KOPT-K1 (cell line): Measurements from ENCODE around the gene GORASP2.

Experiments used
- H3K27ac ChIP-seq: fragments of 200-600 bp; sonication (generic); 2 replicates; pipeline ENCODE4 v1.5.1; 2016; ENCODE audit warnings: antibody characterized with exemption, mild to moderate bottlenecking, low read depth, low read length; ENCODE audit not compliant: poor library complexity, severe bottlenecking
- H3K36me3 ChIP-seq: fragments of 200-600 bp; sonication (generic); 2 replicates; pipeline ENCODE4 v1.5.1; 2017; ENCODE audit warnings: antibody characterized with exemption, mild to moderate bottlenecking, low read length, moderate library complexity; ENCODE audit not compliant: insufficient read depth
- H3K9me3 ChIP-seq: fragments of 200-600 bp; sonication (generic); 2 replicates; pipeline ENCODE4 v1.5.1; 2017; ENCODE audit warnings: antibody characterized with exemption, low read length, mild to moderate bottlenecking; ENCODE audit not compliant: insufficient read depth, poor library complexity, severe bottlenecking

The GORASP2 gene

DNA sequence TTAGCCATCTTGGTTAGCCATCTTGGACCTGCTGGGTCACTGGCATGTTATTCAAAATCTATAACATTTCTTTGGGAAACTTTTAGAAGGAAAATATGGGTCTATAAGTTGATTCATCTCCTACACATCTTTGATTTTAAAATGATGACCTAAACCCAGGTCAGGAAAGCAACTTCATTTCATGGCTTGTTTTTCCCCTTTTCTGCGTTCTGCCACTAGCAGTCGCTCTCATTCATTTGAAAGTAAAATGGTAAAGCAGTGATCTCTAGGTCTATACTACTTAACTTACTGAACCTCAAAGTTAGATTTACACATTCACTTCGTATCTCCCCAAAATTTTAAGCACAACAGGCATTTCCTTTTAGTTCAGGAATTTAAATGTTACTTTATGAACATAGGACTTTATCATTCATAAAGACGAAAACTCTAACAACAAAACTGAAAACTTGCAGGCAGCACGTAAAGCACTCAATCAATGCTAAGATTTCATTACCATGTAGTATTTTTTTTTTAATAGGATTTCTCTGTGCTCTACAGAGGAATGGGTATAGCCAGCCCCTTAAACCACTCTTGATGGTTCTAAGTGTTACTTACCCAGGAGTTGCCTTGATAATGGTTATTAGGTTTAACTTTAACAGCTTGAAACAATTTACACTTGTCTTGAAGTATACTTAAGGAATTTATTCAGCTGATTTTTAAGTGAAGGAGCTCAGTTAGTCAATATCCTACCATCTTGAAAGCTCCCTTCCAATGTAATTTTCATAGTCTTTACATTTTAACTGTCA is 62.5 kb downstream of the GORASP2 start:
- H3K9me3 ChIP-seq = no peaks in the 10 kb centered on the region
- no peak overlapping the region for H3K27ac ChIP-seq
- peaks cover 87% of the 10 kb centered on the region for H3K36me3 ChIP-seq

DNA sequence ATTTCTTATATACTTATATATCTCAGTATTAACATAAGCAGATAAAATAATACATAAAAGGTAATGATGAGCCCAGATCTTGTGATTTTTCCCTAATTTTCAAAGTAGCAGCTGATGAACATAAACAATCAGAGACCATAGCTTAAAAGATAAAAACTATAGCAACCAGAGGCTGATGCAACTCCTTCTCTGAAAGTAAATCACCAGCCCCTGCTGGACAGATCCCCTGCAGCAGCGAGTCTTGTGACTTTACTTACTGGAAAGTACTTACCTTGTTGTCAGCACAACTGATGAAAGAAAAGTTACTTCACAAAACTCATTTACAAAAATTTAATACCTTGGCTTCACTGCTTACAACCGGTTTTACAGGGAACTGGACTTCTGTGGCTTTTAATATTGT is 67.3 kb downstream of the GORASP2 start:
- Histone ChIP-seq H3K36me3 (peaks cover 89% of the 10 kb centered on the region), H3K27ac (no peak overlapping the region), H3K9me3 (no peaks in the 10 kb centered on the region)

DNA sequence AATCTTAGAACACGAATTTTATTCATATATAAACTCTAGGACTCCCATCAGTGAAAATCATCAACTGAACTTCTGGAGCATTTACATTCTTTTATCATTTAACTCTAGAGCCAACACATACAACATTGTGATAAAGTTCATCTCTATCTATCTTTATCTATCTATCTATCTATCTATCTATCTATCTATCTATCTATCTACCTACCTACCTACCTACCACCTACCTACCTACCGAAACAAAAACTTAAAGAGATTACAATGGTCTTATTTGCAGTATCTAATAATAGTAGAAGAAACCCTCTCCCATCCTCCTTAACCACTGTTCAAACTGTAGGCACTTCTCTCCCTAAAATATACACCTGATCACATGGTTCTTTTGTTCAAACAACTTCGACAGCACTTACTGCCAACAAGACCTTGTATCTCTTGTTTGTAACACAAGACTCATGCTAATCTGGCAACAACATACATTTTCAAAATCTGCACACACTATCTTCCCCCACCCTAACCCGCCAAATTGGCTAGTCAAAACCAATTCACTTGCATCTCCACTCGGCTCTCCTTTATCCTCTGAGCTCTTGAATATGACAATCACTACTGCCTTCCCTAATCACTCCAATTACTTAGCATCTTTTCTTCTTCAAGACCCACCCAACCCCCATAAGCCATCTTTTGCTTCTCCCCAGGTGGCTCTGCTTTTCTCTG is 69.0 kb downstream of the GORASP2 start:
- H3K36me3 ChIP-seq = peaks cover 89% of the 10 kb centered on the region
- H3K9me3 ChIP-seq = no peaks in the 10 kb centered on the region
- H3K27ac ChIP-seq = no peak overlapping the region

DNA sequence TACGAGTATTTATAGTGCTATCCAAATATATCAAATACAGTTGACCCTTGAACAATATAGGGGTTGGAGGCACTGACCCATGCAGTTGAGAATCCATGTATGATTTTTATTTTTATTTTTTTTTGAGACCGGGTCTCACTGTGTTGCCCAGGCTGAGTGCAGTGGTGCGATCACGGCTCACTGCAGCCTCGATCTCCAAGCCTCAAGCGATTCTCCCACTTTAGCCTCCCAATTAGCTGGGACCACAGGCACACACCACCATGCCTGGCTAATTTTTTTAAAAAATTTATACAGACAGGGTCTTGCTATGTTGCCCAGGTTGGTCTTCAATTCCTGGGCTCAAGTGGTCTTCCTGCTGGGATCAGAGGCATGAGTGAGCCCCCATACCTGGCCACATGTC is 70.6 kb downstream of the GORASP2 start:
- H3K36me3 ChIP-seq = peaks cover 91% of the 10 kb centered on the region

DNA sequence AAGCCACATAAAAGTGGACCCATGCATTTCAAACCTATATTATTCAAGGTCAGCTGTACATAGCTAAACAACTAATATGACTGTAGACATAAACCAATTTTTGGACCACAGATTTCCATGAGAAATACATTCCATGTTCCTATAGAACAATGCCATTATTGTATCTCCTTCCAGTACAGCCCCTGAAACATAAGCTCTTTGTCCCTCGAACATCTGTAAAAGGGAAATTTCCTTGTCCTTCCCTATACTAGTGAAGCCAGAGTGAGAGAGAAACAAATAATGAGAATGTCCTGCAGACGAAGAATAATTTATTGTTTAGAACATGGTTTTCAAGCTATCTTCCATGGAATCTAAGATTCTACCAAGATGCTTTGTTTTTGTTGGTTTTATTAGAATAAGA is 75.3 kb downstream of the GORASP2 start:
- Histone ChIP-seq H3K36me3 (peaks cover 99% of the 10 kb centered on the region), H3K27ac (no peak overlapping the region), H3K9me3 (no peaks in the 10 kb centered on the region)

More for the DNA sequence above, 70.6 kb downstream of the GORASP2 start:
- Histone ChIP-seq H3K9me3 (no peaks in the 10 kb centered on the region), H3K27ac (no peak overlapping the region)

DNA sequence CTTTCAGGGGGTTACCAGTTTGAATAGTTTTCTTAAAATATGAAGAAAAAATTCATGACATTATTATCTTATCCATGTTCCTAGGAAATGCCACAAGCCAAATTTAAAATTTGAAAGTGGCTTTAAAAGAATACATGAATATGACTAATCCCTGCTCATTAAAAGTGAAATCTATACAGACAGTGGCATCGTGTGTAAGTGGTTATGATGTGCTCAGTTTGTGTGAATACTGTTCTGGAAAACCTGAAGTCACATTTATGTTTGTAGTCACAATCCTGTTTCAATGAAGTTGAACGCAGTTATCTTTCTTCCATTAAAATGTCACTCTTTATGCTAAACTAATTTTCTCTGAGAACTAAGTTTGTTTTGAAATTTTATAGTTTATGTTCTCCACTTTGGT is 75.8 kb downstream of the GORASP2 start:
- H3K9me3 ChIP-seq = no peaks in the 10 kb centered on the region
- peaks cover 99% of the 10 kb centered on the region for H3K36me3 ChIP-seq
- no peak overlapping the region for H3K27ac ChIP-seq

DNA sequence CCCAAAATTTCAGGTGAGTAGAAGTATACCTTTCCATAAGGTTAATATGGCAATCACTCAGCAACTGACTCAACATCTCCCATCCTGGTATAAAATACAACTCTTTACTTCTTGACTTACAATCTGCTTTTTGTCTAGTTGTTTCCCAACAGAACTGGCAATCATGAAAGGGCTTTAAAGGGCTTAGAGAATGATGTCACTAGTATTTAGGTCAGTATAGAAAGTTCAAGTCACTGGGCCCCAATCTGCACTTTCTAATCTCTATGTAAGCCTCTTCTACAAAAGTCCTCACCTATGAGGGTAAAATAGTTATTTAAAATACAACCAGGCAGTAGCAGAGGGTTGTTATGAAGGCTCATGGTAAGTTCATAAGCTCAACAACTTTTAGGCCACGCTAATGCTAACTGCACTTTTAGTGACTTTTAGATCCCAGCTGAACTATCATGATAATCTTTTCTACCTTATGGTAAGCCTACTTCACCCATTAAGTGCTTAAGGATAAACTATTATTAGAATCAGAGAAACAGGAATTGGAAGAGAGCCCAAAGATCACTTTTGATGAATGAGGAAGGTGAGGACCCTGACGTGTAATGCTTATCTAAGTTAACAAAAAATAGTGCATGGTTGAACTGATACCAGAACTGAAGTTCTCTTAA is 79.6 kb downstream of the GORASP2 start:
- Histone ChIP-seq H3K36me3 (peaks cover 95% of the 10 kb centered on the region), H3K9me3 (no peaks in the 10 kb centered on the region), H3K27ac (no peak overlapping the region)

DNA sequence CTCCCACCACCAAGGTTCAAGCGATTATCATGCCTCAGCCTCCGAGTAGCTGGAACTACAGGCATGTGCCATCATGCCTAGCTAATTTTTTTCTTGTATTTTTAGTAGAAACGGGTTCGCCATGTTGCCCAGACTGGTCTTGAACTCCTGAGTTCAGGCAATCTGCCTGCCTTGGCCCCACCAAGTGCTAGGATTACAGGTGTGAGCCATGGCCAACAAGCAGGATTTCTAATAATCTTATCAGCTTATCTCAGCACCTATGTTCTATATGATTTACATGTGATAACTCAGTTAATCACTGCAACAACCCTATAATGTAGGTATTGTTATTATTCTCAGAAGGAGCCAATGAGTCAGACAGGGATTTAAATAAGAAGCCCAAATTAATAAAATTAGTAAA is 80.3 kb downstream of the GORASP2 start:
- H3K36me3 ChIP-seq = peaks cover 95% of the 10 kb centered on the region
- H3K9me3 ChIP-seq = no peaks in the 10 kb centered on the region
- no peak overlapping the region for H3K27ac ChIP-seq

DNA sequence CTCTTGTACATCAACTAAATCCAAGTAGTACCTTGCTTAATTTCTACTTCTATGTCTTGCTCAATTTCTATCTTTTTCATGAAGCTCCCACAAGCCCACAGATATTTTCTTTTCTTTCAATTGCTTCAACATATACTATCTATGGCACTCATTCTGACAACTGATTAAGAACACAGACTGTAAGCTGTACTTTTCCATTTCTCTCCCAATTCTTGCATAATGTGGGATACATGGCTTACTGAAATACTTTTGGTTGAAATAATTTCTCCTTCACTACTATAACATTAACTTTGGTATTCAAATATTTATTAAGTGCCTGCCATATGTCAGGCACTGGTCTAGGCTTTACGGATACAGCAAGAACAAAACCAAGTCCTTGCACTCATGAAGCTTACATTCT is 84.8 kb downstream of the GORASP2 start:
- peaks cover 62% of the 10 kb centered on the region for H3K36me3 ChIP-seq
- no peak overlapping the region for H3K27ac ChIP-seq
- H3K9me3 ChIP-seq = no peaks in the 10 kb centered on the region

DNA sequence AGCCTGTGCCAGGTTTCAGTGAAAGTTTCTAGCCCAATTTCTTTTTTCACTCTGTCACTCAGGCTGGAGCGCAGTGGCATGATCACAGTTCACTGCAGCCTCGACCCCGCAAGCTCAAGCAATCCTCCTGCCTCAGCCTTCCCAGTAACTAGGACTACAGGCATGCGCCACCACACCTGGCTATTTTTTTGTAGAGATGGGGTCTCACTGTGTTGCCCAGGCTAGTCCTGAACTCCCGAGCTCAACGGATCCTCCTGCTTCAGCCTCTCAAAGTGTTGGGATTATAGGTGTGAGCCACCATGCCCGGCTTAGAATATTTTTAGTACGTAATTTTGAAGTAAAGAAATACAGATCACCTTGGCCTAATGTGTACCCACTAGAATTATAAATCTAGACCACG is 87.1 kb downstream of the GORASP2 start:
- Histone ChIP-seq H3K9me3 (no peaks in the 10 kb centered on the region), H3K36me3 (peaks cover 61% of the 10 kb centered on the region), H3K27ac (no peak overlapping the region)
